ENCODE results near the gene SLA2.
"Not testable (repeated sequence)": the region's sequence is repeated elsewhere in the genome, so short reads cannot be mapped to it uniquely, and the experiment has no call there.

Gene SLA2

GRCh38 chr20:36641506-36641843, 4.5 kb downstream of the SLA2 start:
- TF ChIP-seq CTCF (IDR thresholded peaks at IDR 0.05; ENCODE audit: low read depth, low read length) = no peak
- in situ Hi-C loops (cut with HindIII; ENCODE audit: low sequenced_read_pairs) = no loop called here

GRCh38 chr20:36638876-36639400, 7.1 kb downstream of the SLA2 start:
- DNase-seq (ENCODE audit: low read depth, low spot score); H3K4me3 ChIP-seq (ENCODE audit: low read depth, low read length); in situ Hi-C loops (cut with HindIII; ENCODE audit: low sequenced_read_pairs): not testable (repeated sequence)

More at GRCh38 chr20:36641506-36641843, 4.5 kb downstream of the SLA2 start:
- DNase-seq (ENCODE audit: low read depth, low spot score) = no peak
- H3K4me3 ChIP-seq (ENCODE audit: low read depth, low read length) = no peak overlapping the region

- no peak for TF ChIP-seq CTCF (IDR thresholded peaks at IDR 0.05; ENCODE audit: low read depth, low read length)
- in situ Hi-C loops (cut with HindIII; ENCODE audit: low sequenced_read_pairs) = no loop called here
- no peak for DNase-seq (ENCODE audit: low read depth, low spot score)
- H3K4me3 ChIP-seq (ENCODE audit: low read depth, low read length) = no peak overlapping the region
These were observed 11.7 kb downstream of the SLA2 start for GRCh38 chr20:36634342-36634741.

GRCh38 chr20:36633285-36633772, 12.7 kb downstream of the SLA2 start:
- in situ Hi-C loops (cut with HindIII; ENCODE audit: low sequenced_read_pairs) = no loop called here
- no peak overlapping the region for H3K4me3 ChIP-seq (ENCODE audit: low read depth, low read length)
- no peak for DNase-seq (ENCODE audit: low read depth, low spot score)
- no peak for TF ChIP-seq CTCF (IDR thresholded peaks at IDR 0.05; ENCODE audit: low read depth, low read length)

- H3K4me3 ChIP-seq (ENCODE audit: low read depth, low read length) = no peak overlapping the region
- DNase-seq (ENCODE audit: low read depth, low spot score) = no peak
- in situ Hi-C loops (cut with HindIII; ENCODE audit: low sequenced_read_pairs) = no loop called here
- no peak for TF ChIP-seq CTCF (IDR thresholded peaks at IDR 0.05; ENCODE audit: low read depth, low read length)
These were observed 13.3 kb downstream of the SLA2 start for GRCh38 chr20:36632487-36633284.

GRCh38 chr20:36632147-36632486, 13.9 kb downstream of the SLA2 start:
- no peak overlapping the region for H3K4me3 ChIP-seq (ENCODE audit: low read depth, low read length)
- DNase-seq (ENCODE audit: low read depth, low spot score) = no peak
- in situ Hi-C loops (cut with HindIII; ENCODE audit: low sequenced_read_pairs) = no loop called here
- TF ChIP-seq CTCF (IDR thresholded peaks at IDR 0.05; ENCODE audit: low read depth, low read length) = no peak

- in situ Hi-C loops (cut with HindIII; ENCODE audit: low sequenced_read_pairs) = no loop called here
- DNase-seq (ENCODE audit: low read depth, low spot score) = no peak
- H3K4me3 ChIP-seq (ENCODE audit: low read depth, low read length) = no peak overlapping the region
- TF ChIP-seq CTCF (IDR thresholded peaks at IDR 0.05; ENCODE audit: low read depth, low read length) = no peak
These were observed 14.3 kb downstream of the SLA2 start for GRCh38 chr20:36631646-36632045.

Measured in astrocyte of the spinal cord (primary cell).